SJCRH30 (cell line): ENCODE measurements around the gene MDH1. TPM values are rescaled to one million over a fixed set of nuclear protein-coding genes. Genes with fewer than 3 reads are reported as not detected.
"Not testable (repeated sequence)": the region's sequence is repeated elsewhere in the genome, so short reads cannot be mapped to it uniquely, and the experiment has no call there.

Experiments
- DNase-seq, 2 experiments: peaks; one replicate each; pipeline ENCODE4 v3.0.0-alpha.2; 2015 to 2020
- H3K27ac ChIP-seq: fragments of 250-450 bp; sonication (Bioruptor Pico); 2 replicates; pipeline ENCODE4 v1.5.1; 2020; ENCODE audit warnings: mild to moderate bottlenecking, moderate library complexity
- H3K27me3 ChIP-seq: fragments of 250-450 bp; sonication (Bioruptor Pico); 2 replicates; pipeline ENCODE4 v1.5.1; 2020; ENCODE audit warnings: mild to moderate bottlenecking, moderate library complexity
- H3K36me3 ChIP-seq: fragments of 250-450 bp; sonication (Bioruptor Pico); 2 replicates; pipeline ENCODE4 v1.5.1; 2020; ENCODE audit warnings: mild to moderate bottlenecking, moderate library complexity
- H3K4me1 ChIP-seq: fragments of 250-450 bp; sonication (Bioruptor Pico); 2 replicates; pipeline ENCODE4 v1.5.1; 2020; ENCODE audit warnings: mild to moderate bottlenecking, moderate library complexity
- H3K4me3 ChIP-seq: fragments of 250-450 bp; sonication (Bioruptor Pico); 2 replicates; pipeline ENCODE4 v1.5.1; 2020; ENCODE audit warnings: mild to moderate bottlenecking, moderate library complexity
- H3K9me3 ChIP-seq: fragments of 250-450 bp; sonication (Bioruptor Pico); replicated peaks from 2 replicates; pipeline ENCODE4 v1.5.1; 2020; ENCODE audit warnings: mild to moderate bottlenecking, moderate library complexity
- total RNA-seq: library from RNA; depleted of rRNA; stranded (reverse); fragments of >200 nt; shearing (Covaris generic); gene quantifications from 2 replicates; pipeline ENCODE4 v1.2.3, GENCODE V29; 2014

MDH1 gene
- total RNA-seq, 1 experiment from 2014 or later, result 419 TPM

- H3K27me3 ChIP-seq, H3K9me3 ChIP-seq, H3K27ac ChIP-seq, H3K4me3 ChIP-seq, H3K36me3 ChIP-seq, DNase-seq, H3K4me1 ChIP-seq: not testable (repeated sequence)
Measured at GRCh38 chr2:63573726-63574345, 14.9 kb upstream of the MDH1 start.

- no peak for DNase-seq
- H3K27ac ChIP-seq, result no peak overlapping the region
- no peaks in the 10 kb centered on the region; the same call in 1 of the 2 replicates for H3K9me3 ChIP-seq
- H3K27me3 ChIP-seq, result no peaks in the 10 kb centered on the region
- no peak overlapping the region for H3K4me3 ChIP-seq
- no peaks in the 10 kb centered on the region for H3K4me1 ChIP-seq
- H3K36me3 ChIP-seq, result no peaks in the 10 kb centered on the region
Measured at GRCh38 chr2:63576546-63576945, 12.2 kb upstream of the MDH1 start.

GRCh38 chr2:63578767-63579166 lies 10.0 kb upstream of the MDH1 start:
- no peaks in the 10 kb centered on the region for H3K27me3 ChIP-seq
- H3K9me3 ChIP-seq, result no peaks in the 10 kb centered on the region; the same call in 1 of the 2 replicates
- no peak for DNase-seq
- H3K4me3 ChIP-seq, result no peak overlapping the region
- H3K36me3 ChIP-seq, result no peaks in the 10 kb centered on the region
- no peak overlapping the region for H3K27ac ChIP-seq
- no peaks in the 10 kb centered on the region for H3K4me1 ChIP-seq

- no peaks in the 10 kb centered on the region for H3K9me3 ChIP-seq
- H3K4me1 ChIP-seq, result no peaks in the 10 kb centered on the region
- no peak for DNase-seq
- no peak overlapping the region for H3K4me3 ChIP-seq
- no peaks in the 10 kb centered on the region for H3K27me3 ChIP-seq
- no peak overlapping the region for H3K27ac ChIP-seq
- 0 out of 2 replicates have a peak, but pooled peaks cover 2% of the 10 kb centered on the region for H3K36me3 ChIP-seq
Measured at GRCh38 chr2:63580651-63581297, 8.0 kb upstream of the MDH1 start.

- H3K27me3 ChIP-seq, result no peaks in the 10 kb centered on the region
- no peak for DNase-seq
- H3K27ac ChIP-seq, result no peak overlapping the region
- 0 out of 2 replicates have a peak, but pooled peaks cover 2% of the 10 kb centered on the region for H3K36me3 ChIP-seq
- H3K4me1 ChIP-seq, result no peaks in the 10 kb centered on the region
- no peak overlapping the region for H3K4me3 ChIP-seq
- no peaks in the 10 kb centered on the region for H3K9me3 ChIP-seq
Measured at GRCh38 chr2:63581298-63581961, 7.3 kb upstream of the MDH1 start.

- Histone ChIP-seq H3K9me3 (no peaks in the 10 kb centered on the region), H3K27me3 (no peaks in the 10 kb centered on the region), H3K4me3 (no peak overlapping the region), H3K4me1 (no peaks in the 10 kb centered on the region), H3K27ac (no peak overlapping the region), H3K36me3 (0 out of 2 replicates have a peak, but pooled peaks cover 2% of the 10 kb centered on the region)
- DNase-seq, result no peak
Measured at GRCh38 chr2:63582873-63583272, 5.9 kb upstream of the MDH1 start.

- Histone ChIP-seq H3K4me1 (peaks cover 6% of the 10 kb centered on the region), H3K27me3 (no peaks in the 10 kb centered on the region), H3K36me3 (peaks cover 8% of the 10 kb centered on the region), H3K9me3 (no peaks in the 10 kb centered on the region), H3K4me3 (peak overlapping the region; percentile 87), H3K27ac (peak overlapping the region; percentile 79)
- peak in 1 of 2 experiments; percentile 39 for DNase-seq
Measured at GRCh38 chr2:63587814-63588384, 864 bp upstream of the MDH1 start.

GRCh38 chr2:63589148-63589958 lies 590 bp downstream of the MDH1 start:
- Histone ChIP-seq H3K4me1 (peaks cover 6% of the 10 kb centered on the region), H3K27me3 (no peaks in the 10 kb centered on the region), H3K36me3 (peaks cover 18% of the 10 kb centered on the region), H3K27ac (peak overlapping the region; percentile 79), H3K4me3 (peak overlapping the region; percentile 87), H3K9me3 (no peaks in the 10 kb centered on the region)
- peak; percentile 21 to 40 for DNase-seq

- peaks cover 31% of the 10 kb centered on the region for H3K36me3 ChIP-seq
- peak in 1 of 2 experiments; percentile 29 for DNase-seq
- H3K27me3 ChIP-seq, result no peaks in the 10 kb centered on the region
Measured at GRCh38 chr2:63590626-63591408, 2.1 kb downstream of the MDH1 start.

GRCh38 chr2:63591566-63592175 lies 2.9 kb downstream of the MDH1 start:
- peaks cover 39% of the 10 kb centered on the region for H3K36me3 ChIP-seq
- no peak overlapping the region for H3K4me3 ChIP-seq
- no peaks in the 10 kb centered on the region for H3K27me3 ChIP-seq
- DNase-seq, result no peak
- no peaks in the 10 kb centered on the region for H3K9me3 ChIP-seq
- H3K4me1 ChIP-seq, result peaks cover 6% of the 10 kb centered on the region
- no peak overlapping the region for H3K27ac ChIP-seq

More at GRCh38 chr2:63590626-63591408, 2.1 kb downstream of the MDH1 start:
- Histone ChIP-seq H3K4me3 (no peak overlapping the region), H3K4me1 (peaks cover 6% of the 10 kb centered on the region), H3K27ac (no peak overlapping the region), H3K9me3 (no peaks in the 10 kb centered on the region)

GRCh38 chr2:63594660-63595059 lies 5.9 kb downstream of the MDH1 start:
- H3K27ac ChIP-seq, result no peak overlapping the region
- DNase-seq, result no peak
- H3K4me1 ChIP-seq, result peaks cover 6% of the 10 kb centered on the region
- H3K27me3 ChIP-seq, result no peaks in the 10 kb centered on the region
- no peak overlapping the region for H3K4me3 ChIP-seq
- peaks cover 67% of the 10 kb centered on the region for H3K36me3 ChIP-seq
- no peaks in the 10 kb centered on the region for H3K9me3 ChIP-seq

- no peaks in the 10 kb centered on the region; the same call in 1 of the 2 replicates for H3K4me1 ChIP-seq
- H3K27ac ChIP-seq, result no peak overlapping the region
- DNase-seq, result no peak
- H3K36me3 ChIP-seq, result peaks cover 85% of the 10 kb centered on the region
- no peaks in the 10 kb centered on the region for H3K27me3 ChIP-seq
- H3K9me3 ChIP-seq, result no peaks in the 10 kb centered on the region
- H3K4me3 ChIP-seq, result no peak overlapping the region
Measured at GRCh38 chr2:63596401-63596883, 7.7 kb downstream of the MDH1 start.

- no peaks in the 10 kb centered on the region for H3K9me3 ChIP-seq
- no peak overlapping the region for H3K27ac ChIP-seq
- H3K4me1 ChIP-seq, result peaks cover 4% of the 10 kb centered on the region
- no peak for DNase-seq
- H3K4me3 ChIP-seq, result no peak overlapping the region
- no peaks in the 10 kb centered on the region for H3K27me3 ChIP-seq
- H3K36me3 ChIP-seq, result peaks cover 92% of the 10 kb centered on the region
Measured at GRCh38 chr2:63598981-63599380, 10.2 kb downstream of the MDH1 start.
